Mammary epithelial cell (primary cell): ENCODE results near the gene TRIM29.

Source experiments
- EZH2 ChIP-seq: IDR thresholded peaks from 2 replicates; pipeline ENCODE4 v1.6.1; 2012; ENCODE audit warnings: low read length, inconsistent platforms, borderline replicate concordance
- TF ChIP-seq, protein P1 (sequence below), 2 donors: IDR thresholded peaks in 1 of 2; conservative IDR thresholded peaks in 1 of 2; 2 replicates each; pipeline ENCODE4 v1.5.1; 2011 to 2012; ENCODE audit warnings: inconsistent platforms in 2 of 2, low read length in 2 of 2, mild to moderate bottlenecking in 2 of 2, control low read depth in 1 of 2, low read depth in 1 of 2; ENCODE audit not compliant: insufficient read depth in 1 of 2; ENCODE audit errors: extremely low read depth in 1 of 2

DNA sequence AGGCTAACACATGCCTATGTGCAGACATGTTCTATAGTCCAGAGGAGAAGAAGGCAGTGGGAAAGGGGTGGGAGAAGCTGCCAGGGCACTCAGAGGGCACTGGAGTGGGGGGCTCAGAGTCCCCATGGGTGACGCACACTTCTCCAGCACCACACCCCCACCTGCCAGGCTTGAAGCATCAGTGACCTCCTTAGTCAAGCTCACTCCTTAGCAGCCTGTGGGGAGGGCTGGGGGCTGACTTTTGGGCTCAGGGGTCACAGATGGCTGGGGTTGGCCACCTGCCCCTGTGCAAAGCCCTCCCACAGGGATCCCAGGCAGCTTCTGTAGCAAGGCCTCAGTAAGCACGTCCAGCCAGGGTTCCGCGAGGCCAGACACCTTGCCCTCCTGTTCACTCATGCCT, 18.8 kb downstream of the TRIM29 start:
- no peak for TF ChIP-seq EZH2
- TF ChIP-seq, protein P1, sequence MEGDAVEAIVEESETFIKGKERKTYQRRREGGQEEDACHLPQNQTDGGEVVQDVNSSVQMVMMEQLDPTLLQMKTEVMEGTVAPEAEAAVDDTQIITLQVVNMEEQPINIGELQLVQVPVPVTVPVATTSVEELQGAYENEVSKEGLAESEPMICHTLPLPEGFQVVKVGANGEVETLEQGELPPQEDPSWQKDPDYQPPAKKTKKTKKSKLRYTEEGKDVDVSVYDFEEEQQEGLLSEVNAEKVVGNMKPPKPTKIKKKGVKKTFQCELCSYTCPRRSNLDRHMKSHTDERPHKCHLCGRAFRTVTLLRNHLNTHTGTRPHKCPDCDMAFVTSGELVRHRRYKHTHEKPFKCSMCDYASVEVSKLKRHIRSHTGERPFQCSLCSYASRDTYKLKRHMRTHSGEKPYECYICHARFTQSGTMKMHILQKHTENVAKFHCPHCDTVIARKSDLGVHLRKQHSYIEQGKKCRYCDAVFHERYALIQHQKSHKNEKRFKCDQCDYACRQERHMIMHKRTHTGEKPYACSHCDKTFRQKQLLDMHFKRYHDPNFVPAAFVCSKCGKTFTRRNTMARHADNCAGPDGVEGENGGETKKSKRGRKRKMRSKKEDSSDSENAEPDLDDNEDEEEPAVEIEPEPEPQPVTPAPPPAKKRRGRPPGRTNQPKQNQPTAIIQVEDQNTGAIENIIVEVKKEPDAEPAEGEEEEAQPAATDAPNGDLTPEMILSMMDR (conservative IDR thresholded peaks at IDR 0.05 in 1 of 2, IDR thresholded peaks at IDR 0.05 in 1 of 2; ENCODE audit: extremely low read depth in 1 of 2, insufficient read depth in 1 of 2, low read depth in 1 of 2, low read length in 2 of 2): no peak
